CD4-positive, alpha-beta T cell treated with Interleukin-15 for 4 hours (primary cell): ENCODE results near the gene PARP15.
"Not testable (repeated sequence)": the region's sequence is repeated elsewhere in the genome, so short reads cannot be mapped to it uniquely, and the experiment has no call there.

Source experiments
- DNase-seq: peaks from one replicate; pipeline ENCODE4 v3.0.0-alpha.2; 2020; ENCODE audit warnings: low spot score

PARP15 gene

DNA sequence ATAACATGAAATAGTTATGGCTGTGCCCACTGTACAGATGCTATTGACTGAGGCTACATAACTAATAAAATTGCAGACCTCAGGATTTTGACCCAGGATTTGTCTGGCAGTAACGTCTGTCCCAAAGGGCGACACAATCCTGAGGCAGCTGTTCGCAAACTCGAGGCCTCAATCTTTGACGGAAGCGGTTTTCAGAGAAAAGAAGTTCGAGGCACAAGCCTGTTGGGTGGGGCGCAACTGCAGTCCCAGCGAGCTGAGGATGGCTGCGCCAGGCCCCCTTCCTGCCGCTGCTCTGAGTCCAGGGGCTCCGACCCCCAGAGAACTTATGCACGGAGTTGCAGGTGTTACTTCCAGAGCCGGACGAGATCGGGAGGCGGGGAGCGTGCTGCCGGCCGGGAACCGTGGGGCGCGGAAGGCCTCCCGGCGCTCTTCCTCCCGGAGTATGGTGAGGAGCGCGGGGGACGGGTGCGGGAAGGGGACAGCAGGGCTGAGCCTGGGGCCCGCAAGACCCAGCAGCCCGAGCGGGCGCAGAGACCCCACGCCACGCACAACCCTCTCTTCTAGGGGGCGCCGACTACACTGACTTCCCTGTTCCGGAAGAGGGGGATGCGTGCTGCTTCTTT is at the start of gene PARP15:
TSS of gene PARP15 (plus strand) at position 242 of the 623 bp plus-strand sequence. CDS start at position 260, 18 bp downstream.
- peak; percentile 63 for DNase-seq

DNA sequence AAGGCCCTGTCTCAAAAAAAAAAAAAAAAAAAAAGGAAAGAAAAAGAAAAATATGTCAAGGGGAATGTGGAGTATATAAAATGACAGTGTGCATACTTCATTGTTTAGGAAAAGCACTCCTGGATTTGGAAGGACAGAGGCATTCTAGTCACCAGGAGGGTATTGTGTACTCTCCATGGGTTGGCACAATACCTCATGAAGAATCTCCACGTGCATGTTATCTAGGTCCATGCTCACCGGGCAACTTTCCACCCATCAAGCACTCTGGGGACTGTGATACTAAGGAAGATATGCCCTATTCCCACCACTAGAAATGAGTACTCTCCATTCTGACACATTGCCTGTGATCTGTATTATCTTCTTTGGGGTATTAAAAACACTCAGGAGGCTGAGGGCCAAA is 47.3 kb upstream of the PARP15 start:
- DNase-seq = no peak

DNA sequence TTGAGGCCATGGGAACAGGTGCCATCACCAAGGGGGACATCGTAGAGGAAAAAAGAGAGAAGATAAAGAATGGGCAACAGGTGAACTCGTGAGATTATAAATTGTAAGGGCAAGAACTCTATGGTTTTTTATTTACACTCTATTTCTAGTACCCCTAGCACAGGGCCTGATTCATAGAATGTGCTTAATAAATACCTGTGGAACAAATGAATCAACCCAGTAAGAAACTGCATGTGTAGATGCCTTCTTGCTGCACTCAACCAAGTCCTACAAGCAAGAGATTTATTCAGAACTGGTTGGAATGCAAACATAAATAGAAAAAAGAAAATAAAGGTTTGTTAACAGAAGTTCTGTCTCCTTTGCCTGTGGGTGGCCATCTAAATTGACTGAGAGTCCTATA is 44.0 kb upstream of the PARP15 start:
- DNase-seq = no peak

DNA sequence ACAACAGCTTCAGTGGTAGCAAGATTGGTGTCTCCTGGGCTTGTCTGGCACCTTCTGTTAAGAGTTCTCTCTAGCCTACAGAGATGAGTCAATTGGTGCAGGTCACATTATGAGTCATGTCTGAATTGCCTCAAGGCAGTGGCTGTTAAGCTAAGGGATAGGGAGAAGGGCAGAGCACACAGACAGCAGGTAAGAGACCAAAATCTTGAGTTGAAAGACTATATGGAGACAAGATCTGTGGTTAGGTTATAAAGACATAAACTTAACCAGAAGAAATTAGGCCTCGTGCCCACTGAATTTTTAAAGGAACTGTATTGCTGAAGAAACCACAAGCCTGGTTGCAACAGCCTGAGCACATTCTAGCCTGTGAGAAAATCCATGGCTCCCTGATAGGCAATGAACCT is 43.5 kb upstream of the PARP15 start:
- peak; percentile 59 for DNase-seq

DNA sequence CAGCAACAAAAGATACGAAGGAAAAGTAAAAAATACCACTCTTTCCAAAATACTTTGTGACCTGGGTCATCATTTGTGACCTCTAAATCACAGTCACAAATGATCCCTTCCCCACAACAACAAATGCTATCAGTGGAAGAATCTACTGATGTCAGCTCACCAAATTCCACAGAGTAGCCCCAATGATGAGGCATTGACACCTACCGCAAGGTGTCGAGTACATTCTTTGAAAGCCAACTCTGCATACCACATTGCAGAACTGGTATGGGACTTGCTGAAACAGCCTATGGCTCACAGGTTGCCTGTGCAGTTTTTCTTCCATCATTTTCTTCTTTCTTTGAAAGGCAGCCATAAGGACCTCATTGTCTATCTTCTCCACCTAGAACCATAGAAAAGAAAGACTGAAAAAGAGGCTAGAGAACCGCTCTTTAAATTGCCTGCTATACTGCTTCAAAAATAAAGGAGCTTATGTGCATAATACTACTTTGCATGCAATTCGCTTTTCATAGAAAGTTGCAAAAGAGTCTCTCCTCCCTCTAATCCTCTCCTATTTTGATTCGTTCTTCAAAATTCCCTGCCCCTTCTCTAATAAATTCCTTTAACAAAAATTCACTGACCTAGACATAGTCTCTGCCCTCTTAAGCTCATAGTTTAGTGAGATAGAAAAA is 41.4 kb upstream of the PARP15 start:
- no peak for DNase-seq

DNA sequence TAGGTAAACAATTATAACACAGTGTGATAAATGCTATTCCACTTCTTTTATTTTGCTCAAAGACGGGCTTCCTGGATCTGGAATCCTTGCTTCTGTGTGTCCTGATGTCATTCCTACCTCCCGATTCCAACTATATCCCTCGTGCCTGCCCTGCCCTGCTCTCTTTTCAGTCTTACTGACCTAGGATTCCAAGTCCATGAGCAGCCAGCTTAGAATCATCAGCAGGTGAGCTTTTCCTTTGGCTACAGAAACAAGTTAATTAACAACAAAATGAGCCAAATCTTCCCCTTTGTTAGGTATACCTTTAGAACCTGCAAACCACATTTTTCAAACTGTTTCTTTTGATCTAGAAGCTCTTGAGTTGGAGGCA is 40.8 kb upstream of the PARP15 start:
- DNase-seq = no peak

DNA sequence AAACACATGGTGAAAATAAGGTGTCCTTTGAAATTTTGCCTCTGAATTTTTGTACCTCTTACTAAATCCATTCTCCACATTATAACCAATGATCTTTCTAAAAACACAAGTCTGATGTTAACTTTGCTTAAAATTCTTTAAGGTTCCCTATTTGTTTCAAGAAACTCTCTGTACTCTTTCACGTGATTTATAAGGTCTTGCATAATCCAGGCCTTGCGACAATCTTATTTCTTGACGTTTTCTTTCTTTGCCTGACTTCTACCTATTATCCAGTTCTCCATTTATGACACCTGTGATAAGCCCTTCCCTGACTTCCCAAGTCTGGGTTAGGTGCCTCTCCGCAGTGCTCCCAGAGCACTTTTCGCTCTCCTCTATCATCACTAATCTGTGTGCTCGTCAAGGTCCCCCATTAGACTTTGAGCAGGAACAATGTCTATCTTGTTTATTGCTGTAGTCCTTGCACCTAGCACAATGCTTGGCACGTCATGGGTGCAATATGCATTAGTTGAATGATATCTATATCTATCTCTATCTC is 38.4 kb upstream of the PARP15 start:
- DNase-seq = no peak

DNA sequence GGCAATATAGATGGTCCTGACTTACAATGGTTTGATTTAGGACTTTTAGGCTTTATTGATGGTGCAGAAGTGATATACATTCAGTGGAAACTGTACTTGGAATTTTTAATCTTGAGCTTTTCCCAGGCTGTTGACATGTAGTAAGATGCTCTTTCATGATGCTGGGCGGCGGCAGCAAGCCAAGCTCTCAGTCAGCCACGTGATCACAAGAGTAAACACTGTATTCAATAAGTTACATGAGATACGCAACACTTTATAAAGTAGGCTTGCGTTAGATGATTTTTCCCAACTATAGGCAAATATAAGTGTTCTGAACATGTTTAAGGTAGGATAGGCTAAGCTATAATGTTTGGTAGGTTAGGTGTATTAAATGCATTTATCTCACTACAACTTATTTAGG is 31.3 kb upstream of the PARP15 start:
- no peak for DNase-seq

DNA sequence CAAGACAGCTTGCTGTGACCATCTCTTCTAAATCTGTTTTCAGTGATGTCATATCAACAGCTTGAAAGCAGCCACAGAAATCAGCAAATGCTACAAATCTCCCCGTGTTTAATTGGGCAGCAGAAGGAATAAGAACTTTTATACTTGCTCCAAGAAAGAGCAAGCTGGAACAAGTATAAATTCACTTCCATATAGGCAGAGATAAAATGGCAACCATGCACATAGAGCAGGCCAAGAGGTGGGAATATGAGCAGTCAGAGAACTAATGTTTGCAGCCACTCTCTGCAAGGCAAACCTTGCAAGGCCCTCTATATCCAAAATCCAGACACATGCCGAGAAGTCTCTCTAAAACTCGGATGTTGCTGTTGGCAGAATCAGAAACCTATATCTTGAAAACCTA is 29.4 kb upstream of the PARP15 start:
- no peak for DNase-seq

DNA sequence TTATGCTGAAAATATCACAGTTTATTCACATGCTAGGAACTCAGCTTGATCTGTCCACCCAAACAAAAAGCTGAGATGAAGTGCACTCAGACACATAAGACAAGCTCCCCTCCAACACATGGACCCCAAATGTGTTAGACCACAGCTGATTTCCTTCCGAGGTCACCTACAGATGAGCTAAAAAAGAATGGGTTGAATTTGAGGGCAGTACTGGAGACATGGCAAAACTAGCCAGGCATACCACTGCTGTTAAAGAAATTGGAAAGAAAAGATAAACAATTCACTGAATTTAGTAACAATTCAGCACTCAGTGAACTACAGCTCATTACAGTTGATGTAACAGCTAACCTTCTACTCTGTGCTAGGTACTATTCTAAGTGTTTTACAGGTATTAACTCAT is 28.8 kb upstream of the PARP15 start:
- no peak for DNase-seq

DNA sequence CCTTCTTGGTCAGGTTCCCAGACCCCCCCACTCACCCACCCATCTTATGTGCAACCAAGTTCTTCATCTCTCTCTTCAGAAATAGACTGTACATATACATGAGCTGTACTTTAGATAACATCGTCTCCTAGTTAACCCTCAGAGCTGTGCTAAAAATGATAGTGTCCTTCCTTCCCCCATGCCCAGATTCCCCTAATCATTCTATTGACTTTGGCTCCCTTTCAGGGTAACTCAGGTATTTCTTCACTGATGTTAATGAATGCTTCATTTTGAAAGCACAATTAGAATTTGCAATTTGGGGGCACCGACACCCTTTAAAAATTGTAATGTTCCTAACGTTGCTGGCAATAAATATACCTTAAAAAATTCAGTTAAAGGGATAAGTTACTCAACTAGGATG is 24.3 kb upstream of the PARP15 start:
- DNase-seq = no peak

DNA sequence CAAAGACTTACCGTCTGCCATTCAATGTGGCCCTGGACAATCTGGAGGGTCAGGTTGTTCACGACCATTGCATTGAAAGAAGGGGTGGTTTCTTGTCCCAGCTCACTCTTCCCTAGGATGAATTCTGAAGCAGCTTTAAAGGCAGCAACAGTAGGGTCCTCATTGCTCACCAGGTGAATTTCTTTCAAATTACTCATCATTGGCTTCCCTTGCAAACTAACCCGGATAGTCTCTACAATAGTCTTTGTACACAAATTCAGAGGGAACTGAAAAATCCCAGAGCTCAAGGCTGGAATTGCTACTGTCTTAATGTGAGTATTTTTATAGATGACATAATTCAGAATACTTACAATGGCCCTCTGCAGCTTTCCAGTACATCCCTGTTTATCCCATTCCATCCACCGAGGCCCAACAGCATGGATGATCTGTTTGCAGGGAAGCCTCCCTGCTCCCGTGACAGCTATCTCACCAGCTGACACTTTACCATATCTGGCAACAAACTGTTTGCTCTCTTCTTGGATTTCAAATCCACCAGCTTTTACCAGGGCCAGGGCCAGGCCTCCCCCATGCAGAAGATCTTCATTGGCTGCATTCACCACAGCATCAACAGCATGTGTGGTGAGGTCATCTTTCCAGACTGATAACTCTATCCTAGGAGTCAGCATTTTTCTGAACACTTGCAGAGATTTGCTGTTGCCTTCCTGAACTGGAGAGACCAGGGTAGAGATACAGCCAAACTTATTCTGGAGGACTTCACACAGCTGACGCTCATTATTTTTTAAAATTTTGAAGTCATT is 22.0 kb upstream of the PARP15 start:
- DNase-seq = no peak

DNA sequence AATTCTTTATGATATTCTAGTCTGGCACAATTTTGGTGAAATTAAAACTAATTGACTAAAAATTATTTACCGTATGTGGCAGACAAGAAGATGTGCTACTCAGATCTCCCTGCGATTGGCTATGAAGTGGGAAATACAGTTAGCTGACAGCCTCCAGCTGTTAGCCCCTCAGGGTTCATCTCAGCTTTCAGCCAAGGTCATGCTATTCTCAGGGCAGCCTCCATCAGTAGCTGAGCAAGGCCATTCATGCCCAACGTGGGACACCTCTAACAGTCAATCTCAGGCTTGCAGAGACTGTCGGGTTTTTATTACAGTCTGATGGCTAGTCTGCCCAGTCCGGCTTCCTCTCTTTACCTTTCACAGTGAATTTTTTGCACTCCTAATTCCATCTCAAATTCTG is 20.1 kb upstream of the PARP15 start:
- DNase-seq = no peak

DNA sequence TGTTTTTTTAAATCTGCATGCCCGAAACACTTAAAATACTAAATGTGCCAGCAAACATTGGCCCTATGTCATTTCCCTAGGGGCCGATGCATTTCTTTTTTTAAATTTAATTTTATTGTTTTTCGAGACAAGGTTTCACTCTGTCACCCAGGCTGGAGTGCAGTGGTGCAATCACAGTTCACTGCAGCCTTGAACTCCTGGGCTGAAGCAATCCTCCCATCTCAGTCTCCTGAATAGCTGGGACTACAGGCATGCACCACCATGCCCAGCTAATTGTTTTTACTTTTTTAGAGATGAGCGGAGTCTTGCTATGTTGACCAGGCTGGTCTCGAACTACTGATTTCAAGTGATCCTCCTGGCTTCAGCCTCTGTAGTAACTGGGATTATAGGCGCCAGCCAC is 18.8 kb upstream of the PARP15 start:
- DNase-seq = no peak

DNA sequence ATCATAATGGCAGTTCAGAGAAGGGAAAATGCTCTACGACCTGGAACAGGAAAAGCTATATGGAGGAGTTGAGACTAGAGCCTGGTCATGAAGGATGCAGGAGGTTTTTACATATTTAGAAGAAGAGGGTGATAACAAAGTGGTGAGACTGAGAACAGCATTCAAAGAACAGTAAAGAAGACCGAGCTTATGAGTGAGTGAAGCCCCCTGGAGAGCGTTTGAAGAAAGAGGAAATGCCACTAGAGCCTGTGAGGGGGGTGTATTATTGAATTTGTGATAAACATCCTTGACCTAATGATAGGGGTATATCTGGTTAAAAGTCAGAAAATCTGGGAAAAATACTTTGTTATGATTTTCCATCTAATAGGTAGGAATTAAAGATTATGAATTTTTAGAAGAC is 17.5 kb upstream of the PARP15 start:
- DNase-seq = no peak

DNA sequence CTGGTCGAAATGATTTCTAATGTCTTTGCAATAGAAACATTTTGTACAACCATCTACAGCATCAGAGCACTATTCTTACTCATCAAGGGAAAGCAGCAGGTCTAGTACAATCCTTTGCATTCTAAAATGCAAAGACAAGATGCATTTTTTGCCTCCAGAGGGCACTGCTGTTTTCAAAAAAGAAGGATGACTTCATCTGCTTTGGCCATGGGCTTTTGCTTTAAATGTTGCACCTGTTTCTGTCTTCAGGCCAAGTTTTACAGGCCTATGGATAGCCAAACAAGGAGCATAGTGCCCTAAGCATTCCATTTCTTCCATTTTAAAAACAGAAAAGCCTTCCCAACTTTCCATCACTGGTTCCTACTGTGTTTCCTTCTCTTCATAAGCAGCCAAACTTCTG is 16.8 kb upstream of the PARP15 start:
- DNase-seq = peak; percentile 80

DNA sequence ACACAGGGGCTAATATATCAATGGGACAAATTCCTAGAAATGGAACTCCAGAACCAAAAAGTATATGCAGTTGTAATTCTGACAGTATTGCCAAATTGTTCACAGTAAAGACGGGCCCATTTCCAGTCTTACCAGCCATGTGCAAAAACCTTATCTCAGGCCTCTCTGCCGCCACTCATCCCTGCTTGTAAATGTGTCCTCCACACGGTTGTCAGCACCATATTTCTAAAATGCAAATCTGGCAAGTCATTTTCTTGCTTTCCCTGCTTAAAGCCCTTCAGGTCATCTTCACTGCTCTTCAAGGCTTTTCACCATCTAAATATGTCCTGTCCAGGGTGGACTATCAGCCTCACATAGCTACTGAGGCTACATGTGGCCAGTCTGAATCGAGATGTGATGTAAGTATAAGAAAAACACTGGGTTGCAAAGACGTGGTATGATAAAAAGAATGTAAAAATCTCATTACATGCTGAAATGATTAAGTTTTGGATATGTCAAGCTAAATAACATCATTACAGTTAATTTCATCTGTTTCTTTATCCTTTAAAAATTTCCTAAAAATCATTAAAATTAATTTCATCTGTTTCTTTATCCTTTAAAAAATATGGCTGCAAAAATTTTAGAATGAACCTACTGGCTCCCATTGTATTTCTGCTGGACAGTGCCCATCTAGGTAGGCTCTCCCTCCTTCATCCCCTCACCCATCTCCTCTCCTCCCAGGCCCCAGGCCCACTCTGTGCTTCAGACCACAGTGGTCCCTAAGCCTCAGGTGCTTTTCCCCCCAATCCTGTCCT is 14.3 kb upstream of the PARP15 start:
- DNase-seq = no peak

DNA sequence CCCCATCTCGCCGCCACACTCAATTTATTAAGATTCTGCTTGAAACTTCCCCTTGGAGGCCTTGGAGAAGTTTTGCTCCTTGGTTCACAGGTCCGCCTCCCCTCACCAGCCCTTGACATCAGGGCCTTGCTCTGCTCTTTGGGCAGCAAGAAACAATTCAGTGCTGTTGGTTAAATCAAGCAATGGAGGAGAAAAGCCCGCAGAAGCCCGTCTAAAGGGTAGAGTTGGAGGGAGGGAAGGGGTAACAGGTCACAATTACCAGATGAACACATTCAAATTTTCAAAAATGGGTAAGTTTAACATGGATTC is 13.8 kb upstream of the PARP15 start:
- no peak for DNase-seq

DNA sequence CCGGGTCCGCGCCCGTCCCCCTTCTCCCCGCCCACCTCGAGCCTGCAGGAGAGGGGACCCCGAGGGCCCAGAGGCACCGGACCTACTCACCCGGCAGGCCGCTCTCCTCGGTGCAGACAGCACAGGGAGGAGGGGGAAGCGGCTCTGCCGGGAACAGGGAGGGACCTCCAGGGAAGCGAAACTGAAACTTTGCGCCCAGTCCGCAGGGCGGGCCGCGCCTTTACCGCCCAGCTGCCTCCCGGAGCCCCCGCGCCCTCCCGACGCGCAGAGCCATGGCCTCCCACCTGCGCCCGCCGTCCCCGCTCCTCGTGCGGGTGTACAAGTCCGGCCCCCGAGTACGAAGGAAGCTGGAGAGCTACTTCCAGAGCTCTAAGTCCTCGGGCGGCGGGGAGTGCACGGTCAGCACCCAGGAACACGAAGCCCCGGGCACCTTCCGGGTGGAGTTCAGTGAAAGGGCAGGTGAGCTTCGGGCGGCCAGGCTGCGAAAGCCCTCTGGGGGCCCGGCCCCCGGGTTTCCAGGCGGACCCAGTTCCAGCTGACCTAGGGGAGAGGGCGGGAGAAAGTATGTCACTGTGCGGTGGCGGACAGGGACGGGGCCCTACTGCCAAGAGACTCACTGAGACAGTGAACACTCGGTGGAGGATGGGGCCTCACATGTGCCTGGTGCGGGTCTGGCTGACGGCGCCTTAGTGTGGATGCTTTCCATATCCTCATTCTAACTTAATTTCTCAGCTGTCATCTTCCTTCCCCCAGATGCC is 13.1 kb upstream of the PARP15 start, which contains the start of the genes DTX3L and PARP9:
TSS of gene DTX3L (plus strand) at position 184 of the 758 bp plus-strand sequence. CDS start at position 273, 89 bp downstream.
TSS of gene PARP9 (minus strand) at position 146 of the 758 bp plus-strand sequence. CDS start 4,680 bp downstream, outside the sequence.
- DNase-seq = peak; percentile 79

DNA sequence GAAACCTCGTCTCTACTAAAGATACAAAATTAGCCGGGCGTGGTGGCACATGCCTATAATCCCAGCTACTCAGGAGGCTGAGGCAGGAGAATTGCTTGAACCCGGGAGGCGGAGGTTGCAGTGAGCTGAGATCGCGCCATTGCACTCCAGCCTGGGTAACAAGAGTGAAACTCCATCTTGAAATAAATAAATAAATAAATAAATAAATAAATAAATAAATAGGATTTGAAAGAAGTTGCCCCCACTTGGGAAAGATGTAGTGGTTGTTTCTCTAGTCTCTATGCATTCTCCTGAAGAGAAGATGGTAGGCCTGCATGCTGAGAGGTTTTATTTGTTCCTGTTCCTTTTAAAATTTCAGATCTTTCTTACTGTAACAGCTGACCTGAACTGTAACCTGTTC is 9.3 kb upstream of the PARP15 start:
- not testable (repeated sequence) for DNase-seq

DNA sequence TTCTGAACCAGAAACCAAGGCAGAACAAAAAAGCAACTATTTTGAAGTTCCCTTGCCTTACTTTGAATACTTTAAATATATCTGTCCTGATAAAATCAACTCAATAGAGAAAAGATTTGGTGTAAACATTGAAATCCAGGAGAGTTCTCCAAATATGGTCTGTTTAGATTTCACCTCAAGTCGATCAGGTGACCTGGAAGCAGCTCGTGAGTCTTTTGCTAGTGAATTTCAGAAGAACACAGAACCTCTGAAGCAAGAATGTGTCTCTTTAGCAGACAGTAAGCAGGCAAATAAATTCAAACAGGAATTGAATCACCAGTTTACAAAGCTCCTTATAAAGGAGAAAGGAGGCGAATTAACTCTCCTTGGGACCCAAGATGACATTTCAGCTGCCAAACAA is 8.7 kb upstream of the PARP15 start:
- DNase-seq = no peak
